HG03520 (cell line): ENCODE measurements around the gene RER1.
A peak's percentile ranks its signal among the peaks of the same experiment; 100 is the strongest.

Source experiments
- ATAC-seq: cut with Tn5 transposase; IDR thresholded peaks from one replicate; pipeline ENCODE4 v1.9.1; 2021; ENCODE audit warnings: mild to moderate bottlenecking, moderate library complexity; ENCODE audit not compliant: unreplicated experiment

Gene RER1

DNA sequence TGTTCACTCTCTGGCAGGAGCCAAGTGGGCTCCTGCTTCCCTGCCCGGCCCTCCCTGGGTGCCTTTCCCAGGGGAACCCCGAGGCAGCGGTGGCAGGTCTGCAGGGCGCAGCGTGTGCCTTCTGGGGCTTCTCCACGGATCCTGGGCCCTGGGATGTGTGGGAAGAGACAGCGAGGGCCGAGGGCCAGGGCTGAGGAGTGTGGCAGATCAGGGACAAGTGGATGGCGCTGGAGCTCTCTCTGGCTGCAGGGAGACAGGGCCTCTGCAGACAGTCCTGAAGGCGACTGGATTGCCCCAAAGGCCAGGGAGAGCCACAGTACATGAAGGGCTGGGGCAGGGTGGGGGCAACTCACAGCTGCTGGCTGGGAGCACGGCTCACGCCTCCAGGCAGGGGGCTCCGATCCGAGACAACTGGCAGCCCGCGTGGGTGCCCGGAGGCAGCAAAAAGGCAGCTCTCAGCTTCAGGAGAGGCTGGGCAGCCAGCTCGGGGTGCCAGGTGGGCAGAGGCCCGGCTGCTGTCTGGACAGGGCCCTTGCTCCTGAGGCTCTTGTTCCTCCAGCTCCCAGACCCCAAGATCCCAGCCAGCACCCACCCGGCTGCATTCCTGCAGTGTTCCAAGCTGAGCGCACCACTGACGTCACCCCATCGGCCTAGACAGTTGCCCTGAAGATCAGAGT is 16.3 kb upstream of the RER1 start:
- no peak for ATAC-seq

GRCh38 chr1:2375923-2376260 is 15.7 kb upstream of the RER1 start:
- no peak for ATAC-seq

DNA sequence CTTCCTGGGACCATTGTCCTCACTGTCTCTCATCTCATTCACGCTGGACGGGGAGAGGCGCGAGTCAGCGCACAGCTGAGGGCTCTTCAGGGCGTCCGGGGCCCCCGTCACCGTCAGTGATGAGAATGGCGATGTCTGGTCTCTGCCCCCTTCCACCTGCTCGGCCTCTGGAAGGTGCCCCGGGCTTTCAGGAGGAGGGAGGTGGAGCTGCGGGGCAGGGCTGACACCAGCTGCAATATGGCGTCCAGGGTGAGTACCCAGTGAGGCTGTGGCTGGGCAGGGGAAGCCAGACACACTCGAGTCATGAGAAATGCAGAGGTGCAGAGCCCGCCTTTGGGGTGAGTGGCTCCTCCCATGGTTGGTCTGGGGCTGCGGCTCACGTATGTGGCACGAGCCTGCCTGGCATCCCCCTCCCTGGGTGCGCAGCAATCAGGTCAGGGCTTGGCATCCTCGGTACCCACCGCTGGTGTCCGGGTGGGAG is 15.3 kb upstream of the RER1 start:
- ATAC-seq, result no peak

- no peak for ATAC-seq
Measured at GRCh38 chr1:2376931-2377672, 14.5 kb upstream of the RER1 start.

- ATAC-seq, result no peak
Measured at GRCh38 chr1:2377751-2378440, 13.7 kb upstream of the RER1 start.

DNA sequence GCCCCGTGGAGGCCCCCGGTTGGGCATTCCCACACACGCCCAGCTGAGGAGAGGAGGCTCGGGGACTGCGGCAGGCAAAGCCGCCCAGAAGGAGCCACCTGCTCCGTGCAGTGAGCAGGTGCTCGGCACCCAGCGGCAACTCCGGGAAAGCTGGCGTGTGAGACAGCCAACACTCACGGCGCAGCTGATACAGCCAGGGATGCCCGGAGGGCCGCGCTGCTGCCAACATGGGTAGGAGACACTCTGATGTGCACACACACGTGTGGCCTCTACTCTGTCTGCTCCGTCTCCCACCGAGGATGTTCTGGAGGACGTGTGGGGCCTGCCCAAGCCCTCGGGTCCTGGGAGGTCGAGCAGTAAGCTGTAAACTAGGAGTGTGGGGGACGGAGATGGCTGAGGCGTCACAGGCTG is 13.2 kb upstream of the RER1 start:
- ATAC-seq, result no peak

GRCh38 chr1:2378956-2379732 is 12.5 kb upstream of the RER1 start:
- no peak for ATAC-seq

DNA sequence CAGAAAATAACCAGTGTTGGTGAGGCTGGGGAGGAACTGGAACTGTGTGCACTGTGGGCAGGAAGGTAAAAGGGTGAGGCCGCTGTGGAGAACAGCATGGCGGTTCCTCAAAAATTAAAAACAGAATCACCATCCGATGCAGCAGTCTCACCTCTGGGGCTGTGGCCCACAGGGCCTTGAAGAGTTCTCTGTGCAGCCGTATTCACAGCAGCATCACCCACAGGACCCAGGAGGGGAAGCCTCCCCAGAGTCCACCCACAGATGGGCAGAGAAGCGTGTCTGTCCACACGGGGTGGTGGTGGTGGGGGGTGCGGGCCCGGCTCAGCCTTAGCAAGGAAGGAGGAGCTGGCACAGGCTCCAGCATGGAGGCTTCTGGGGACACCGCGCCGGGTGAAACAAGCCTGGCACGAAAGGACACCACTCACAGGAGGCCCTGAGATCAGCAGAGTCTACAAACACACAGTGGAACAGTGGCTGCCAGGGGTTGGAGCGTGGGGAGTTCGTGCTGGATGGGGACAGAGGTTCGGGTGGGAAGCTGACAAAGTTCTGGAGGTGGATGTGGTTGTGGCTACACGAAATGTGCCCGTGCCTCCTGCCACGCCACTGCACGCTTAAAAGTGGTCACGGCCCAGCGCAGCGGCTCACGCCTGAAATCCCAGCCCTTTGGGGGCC is 11.8 kb upstream of the RER1 start:
- no peak for ATAC-seq

DNA sequence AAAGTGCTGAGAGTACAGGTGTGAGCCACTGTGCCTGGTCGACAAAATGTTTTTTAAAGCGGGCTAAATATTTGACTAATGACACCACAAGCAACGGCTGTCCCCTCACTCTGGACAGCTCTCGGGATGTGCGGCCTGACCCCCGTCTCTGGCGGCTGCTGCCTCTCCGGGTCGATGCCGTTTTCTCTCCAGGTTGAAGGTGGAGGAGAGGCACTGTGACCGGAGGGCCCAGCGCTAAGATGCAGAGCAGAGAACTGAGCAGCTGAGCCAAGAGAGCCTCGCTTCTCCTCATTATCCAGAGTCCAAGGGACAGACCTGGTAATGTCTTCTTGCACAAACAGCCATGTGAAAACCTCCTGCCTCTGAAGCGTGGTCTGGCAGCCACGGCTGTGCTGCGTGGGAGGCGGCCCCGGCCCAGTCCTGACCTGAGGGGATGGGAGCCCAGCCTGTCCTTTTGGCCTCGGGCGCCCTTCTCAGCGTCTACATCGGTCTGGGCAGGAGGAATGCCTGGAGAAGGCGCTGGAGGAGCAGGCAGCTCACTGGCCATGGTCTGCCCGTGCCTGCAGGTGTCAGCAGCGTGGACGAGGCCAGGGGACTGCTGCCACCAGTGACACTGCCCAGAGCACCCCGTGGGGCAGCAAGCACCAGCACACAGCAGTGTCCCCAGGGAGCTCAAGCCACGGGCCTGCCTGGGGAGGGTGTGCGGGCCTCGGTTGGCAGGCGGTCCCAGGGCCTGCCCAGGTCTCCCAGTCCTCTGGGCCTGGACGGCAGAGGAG is 10.6 kb upstream of the RER1 start:
- no peak for ATAC-seq

GRCh38 chr1:2381741-2382620 is 9.7 kb upstream of the RER1 start:
- peak; percentile 50 for ATAC-seq

GRCh38 chr1:2382621-2383361 is 8.8 kb upstream of the RER1 start:
- no peak for ATAC-seq

GRCh38 chr1:2383576-2383975 is 8.1 kb upstream of the RER1 start:
- no peak for ATAC-seq

GRCh38 chr1:2384130-2384860 is 7.3 kb upstream of the RER1 start:
- ATAC-seq, result no peak

- ATAC-seq, result no peak
Measured at GRCh38 chr1:2384941-2385481, 6.6 kb upstream of the RER1 start.

- no peak for ATAC-seq
Measured at GRCh38 chr1:2385606-2386280, 5.9 kb upstream of the RER1 start.
